Measurements from ENCODE around the gene ILDR1.
"Not testable (repeated sequence)": the region's sequence is repeated elsewhere in the genome, so short reads cannot be mapped to it uniquely, and the experiment has no call there.

ILDR1 gene

GRCh38 chr3:122021811-122022401 is at the start of gene ILDR1:
TSS of gene ILDR1 (minus strand) at chr3:122022247. CDS start at chr3:122022077, 170 bp downstream.
- no peak for FAIRE-seq

GRCh38 chr3:122067588-122068240 is 45.7 kb upstream of the ILDR1 start:
- FAIRE-seq, result no peak

GRCh38 chr3:122067214-122067550 is 45.1 kb upstream of the ILDR1 start:
- FAIRE-seq, result no peak

GRCh38 chr3:122066331-122067213 is 44.5 kb upstream of the ILDR1 start:
- no peak for FAIRE-seq

- no peak for FAIRE-seq
Observed at GRCh38 chr3:122064326-122064725, 42.3 kb upstream of the ILDR1 start.

GRCh38 chr3:122063908-122064307 is 41.9 kb upstream of the ILDR1 start:
- no peak for FAIRE-seq

GRCh38 chr3:122060040-122060698 is 38.1 kb upstream of the ILDR1 start:
- FAIRE-seq, result no peak

GRCh38 chr3:122058294-122058693 is 36.2 kb upstream of the ILDR1 start:
- no peak for FAIRE-seq

- no peak for FAIRE-seq
Observed at GRCh38 chr3:122057671-122058070, 35.6 kb upstream of the ILDR1 start.

- FAIRE-seq, result no peak
Observed at GRCh38 chr3:122055215-122055614, 33.2 kb upstream of the ILDR1 start, which contains the start of gene CD86. TSS of gene CD86 (plus strand) at chr3:122055362. CDS start at chr3:122055490, 128 bp downstream.

- no peak for FAIRE-seq
Observed at GRCh38 chr3:122052968-122053367, 30.9 kb upstream of the ILDR1 start.

GRCh38 chr3:122047773-122048172 is 25.7 kb upstream of the ILDR1 start:
- FAIRE-seq, result not testable (repeated sequence)

- FAIRE-seq, result not testable (repeated sequence)
Observed at GRCh38 chr3:122047296-122047695, 25.2 kb upstream of the ILDR1 start.

GRCh38 chr3:122033023-122033422 is 11.0 kb upstream of the ILDR1 start:
- FAIRE-seq, result no peak

GRCh38 chr3:122032531-122032930 is 10.5 kb upstream of the ILDR1 start:
- FAIRE-seq, result no peak

- no peak for FAIRE-seq
Observed at GRCh38 chr3:122031123-122031468, 9.0 kb upstream of the ILDR1 start.

- no peak for FAIRE-seq
Observed at GRCh38 chr3:122030381-122031122, 8.5 kb upstream of the ILDR1 start.

GRCh38 chr3:122025296-122025695 is 3.2 kb upstream of the ILDR1 start:
- FAIRE-seq, result no peak

GRCh38 chr3:122024800-122025199 is 2.8 kb upstream of the ILDR1 start:
- no peak for FAIRE-seq

GRCh38 chr3:122023335-122023910 is 1.4 kb upstream of the ILDR1 start:
- FAIRE-seq, result no peak

- FAIRE-seq, result no peak
Observed at GRCh38 chr3:122021037-122021436, 1.0 kb downstream of the ILDR1 start.

- FAIRE-seq, result no peak
Observed at GRCh38 chr3:122019493-122019892, 2.6 kb downstream of the ILDR1 start.
